GM03348 (cell line): Measurements from ENCODE around the gene UAP1L1.
A peak's percentile ranks its signal among the peaks of the same experiment; 100 is the strongest.
"Not testable (repeated sequence)": the region's sequence is repeated elsewhere in the genome, so short reads cannot be mapped to it uniquely, and the experiment has no call there.

Experiments used
- DNase-seq: peaks from one replicate; pipeline ENCODE4 v3.0.0; 2012; ENCODE audit warnings: low spot score

UAP1L1 gene, protein sequence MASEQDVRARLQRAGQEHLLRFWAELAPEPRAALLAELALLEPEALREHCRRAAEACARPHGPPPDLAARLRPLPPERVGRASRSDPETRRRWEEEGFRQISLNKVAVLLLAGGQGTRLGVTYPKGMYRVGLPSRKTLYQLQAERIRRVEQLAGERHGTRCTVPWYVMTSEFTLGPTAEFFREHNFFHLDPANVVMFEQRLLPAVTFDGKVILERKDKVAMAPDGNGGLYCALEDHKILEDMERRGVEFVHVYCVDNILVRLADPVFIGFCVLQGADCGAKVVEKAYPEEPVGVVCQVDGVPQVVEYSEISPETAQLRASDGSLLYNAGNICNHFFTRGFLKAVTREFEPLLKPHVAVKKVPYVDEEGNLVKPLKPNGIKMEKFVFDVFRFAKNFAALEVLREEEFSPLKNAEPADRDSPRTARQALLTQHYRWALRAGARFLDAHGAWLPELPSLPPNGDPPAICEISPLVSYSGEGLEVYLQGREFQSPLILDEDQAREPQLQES

DNA sequence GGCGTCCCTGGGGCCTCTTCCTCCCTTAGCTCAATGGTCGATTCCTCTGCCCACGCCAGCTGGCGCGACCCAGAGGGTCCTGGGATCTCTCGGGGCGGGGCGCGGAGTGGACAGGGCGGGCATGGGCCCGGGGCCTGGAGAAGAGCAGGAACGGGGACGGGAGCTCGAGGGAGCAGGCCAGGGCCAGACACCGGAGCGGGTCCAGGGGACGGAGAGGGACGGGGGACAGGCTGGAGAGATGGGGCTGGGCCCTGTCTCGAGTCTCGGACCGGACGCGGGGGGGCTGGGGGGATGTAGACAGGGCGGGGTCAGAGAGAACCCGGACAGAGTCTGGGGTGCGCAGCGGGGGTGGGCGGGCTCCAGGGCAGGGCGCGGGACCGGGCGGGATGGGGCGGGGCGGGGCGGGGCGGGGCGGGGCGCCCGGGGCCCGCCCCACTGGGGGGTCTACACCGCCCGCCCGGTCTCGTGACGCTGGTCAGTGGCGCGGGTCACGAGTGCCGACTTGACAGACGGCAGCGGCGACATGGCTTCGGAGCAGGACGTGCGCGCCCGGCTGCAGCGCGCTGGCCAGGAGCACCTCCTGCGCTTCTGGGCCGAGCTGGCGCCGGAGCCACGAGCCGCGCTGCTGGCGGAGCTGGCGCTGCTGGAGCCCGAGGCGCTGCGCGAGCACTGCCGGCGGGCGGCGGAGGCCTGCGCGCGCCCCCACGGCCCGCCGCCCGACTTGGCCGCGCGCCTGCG is at the start of gene UAP1L1:
TSS of gene UAP1L1 (plus strand) at position 508 of the 738 bp plus-strand sequence. CDS start at position 524, 16 bp downstream.
- peak; percentile 93 for DNase-seq

DNA sequence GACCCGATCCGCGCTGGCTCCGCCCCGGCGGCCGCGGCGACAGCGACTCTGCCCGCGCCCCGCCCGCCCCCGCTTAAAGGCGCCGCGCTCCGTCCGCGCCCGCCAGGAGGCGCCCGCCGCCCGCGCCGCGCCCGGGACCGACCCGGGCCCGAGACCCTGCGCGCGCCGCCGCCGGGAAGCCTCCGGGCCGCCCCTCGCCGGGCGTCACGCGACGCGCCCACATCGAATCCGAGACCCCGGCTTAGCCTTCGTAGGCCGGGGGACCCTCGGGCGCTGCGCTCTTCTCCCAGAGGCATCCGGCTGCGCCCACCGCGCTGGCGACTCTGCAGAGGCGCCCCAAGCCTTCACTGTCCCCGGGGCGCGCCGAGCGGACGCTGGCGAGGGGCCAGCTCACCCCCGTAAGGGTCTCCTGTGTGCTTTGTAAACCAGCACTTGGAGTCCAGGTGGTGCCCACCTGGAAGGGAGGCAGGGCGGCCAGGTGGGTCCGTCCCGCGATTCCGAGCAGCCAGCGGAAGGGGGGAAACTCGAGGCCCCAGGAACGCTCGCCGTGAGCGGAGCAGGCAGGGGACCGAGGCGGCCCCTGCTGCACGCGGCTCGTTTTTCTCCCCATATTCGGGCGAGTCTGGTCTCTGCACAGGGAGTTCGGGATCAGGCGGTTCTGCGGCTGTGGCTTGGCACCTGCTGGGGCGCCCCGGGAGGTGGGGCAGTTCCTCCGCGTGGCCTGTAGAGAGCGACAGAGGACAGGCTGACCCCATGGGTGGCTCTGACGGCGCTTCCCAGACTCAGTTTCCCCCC is 48.9 kb upstream of the UAP1L1 start:
- DNase-seq: peak; percentile 93

DNA sequence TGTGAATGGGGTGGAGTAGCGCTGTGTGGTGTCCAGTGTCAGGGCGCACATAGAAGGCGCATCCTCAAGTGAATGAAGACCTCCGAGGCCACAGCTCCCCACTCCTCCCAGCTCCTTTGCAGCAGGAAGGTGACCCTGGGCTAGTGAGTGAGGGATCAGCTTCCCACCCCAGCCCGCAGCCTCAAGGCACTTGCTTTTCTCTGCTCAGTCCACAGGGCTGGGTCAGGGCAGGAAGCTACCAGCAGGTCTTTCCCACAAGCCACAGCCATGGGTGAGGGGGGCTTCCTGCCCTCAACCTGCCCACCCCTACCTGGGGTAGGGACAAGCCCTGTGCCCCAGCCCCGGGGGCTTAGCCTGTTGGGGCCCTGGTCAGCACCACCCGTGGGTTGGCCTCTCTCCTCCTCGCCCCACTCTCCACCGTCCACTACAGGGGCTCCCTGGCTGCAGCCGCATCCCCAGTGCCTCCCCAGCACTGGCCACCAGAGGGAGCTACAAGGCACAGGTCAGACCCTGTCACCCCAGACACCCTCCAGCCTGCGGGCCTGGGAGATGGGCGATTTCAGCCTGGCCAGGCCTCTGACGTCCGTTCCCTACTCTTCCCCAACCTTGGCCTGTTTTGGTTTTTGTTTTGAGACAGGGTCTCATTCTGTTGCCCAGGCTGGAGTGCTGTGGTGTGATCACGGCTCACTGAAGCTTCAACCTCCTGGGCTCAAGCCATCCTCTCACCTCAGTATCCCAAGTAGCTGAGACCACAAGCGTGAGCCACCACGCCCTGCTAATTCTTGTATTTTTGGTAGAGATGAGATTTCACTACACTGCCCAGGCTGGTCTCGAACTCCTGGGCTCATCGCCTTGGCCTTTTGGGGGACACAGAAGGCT is 48.0 kb upstream of the UAP1L1 start:
- DNase-seq: peak; percentile 90

DNA sequence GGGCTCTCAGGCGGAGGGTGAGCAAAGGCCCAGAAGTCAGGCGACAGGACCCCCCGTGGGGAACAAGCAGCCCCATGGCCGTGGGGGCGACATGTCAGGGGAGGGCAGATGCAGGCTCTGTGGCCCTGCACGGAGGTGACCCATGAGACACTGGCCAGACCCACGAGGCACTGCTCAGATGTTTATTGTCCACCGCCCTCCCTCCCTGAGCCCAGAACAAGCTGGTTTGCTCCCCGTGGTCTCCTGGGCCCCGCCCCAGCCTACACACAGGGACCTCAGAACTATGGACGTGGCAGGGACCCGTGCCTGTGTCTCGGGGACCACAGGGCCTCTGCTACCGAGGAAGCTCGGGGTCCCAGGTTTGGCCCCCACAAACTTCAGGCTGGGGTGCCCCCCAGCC is 47.3 kb upstream of the UAP1L1 start:
- no peak for DNase-seq

DNA sequence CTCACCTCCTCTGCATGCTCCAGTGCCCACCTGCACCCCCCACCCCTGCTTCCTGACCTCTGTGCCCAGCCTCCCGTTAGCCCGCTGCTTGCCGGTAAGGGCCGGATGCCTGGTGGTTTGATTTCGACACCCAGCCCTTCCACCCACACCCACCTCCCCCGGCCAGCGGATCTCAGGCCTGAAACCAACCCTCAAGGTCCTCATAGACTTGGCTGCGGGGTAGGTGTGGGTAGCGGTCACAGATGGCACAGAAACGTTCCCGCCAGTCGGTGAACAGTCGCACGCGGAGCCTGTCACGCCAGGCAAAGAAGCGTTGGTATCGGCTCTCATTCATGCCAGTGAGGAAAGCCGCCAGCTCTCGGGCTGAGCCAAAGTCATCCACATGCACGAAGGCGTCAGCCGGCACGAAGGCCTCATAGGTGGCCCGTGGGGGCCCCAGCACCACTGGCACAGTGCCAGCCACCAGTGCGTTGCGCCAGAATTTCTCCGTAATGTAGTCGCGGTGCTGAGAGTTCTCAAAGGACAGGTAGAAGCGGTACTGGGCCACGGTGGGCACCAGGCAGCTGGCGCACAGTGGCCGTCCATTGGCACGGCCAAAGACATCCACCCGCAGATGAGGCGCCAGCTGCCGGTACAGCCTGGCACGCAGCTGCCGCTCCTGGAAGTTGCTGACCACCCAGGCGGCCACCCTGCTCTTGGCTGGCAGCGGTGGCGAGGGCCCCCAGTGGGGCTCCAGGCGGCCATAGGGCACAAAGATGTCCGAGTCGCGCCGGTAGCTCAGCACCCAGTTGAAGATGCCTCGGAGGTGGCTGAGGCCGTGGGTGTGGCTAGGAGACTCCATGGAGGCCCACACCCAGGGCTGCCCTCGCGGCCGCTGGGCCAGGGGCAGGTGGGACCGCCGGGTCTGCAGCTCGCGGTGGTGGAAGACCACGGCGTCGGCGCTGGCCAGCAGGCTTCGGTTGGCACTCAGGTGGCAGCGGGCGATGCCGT is 46.5 kb upstream of the UAP1L1 start:
- DNase-seq: no peak

DNA sequence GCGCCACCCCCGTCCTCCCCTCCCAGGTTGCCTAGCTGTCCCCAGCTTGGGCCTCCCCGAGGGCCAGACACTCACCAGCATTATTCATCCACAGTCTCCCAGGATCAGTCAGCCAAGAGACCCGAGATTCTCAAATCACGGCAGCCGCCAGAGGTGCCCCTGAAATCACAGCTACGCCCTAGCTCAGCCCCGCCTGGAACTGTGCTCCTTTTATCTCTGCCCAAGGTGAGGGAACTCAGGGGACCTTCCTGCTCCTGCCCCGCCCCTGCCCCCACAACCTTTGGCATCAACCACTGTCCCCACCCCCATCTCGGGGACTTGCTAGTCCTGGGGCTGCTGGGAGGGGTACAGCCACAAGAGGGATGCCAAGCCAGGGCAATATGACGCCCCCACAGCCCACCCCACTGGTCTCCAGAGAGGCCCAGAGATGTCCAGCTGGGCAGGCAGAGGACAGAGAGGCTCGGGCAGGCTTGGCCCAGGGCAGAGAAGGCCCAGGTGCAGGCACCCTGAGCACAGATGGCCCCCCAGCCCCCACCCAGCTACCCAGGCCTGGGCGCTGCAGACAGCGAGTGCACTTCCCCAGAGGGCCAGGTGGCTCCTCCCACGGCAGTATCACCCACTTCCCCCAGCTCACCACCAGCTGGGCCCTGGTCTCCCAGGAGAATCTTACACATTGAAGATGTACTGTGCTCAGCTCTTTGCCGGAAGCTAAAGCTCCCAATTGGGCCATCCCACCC is 45.2 kb upstream of the UAP1L1 start, which contains the start of gene FUT7:
TSS of gene FUT7 (minus strand) at position 185 of the 737 bp plus-strand sequence. CDS start at position 88, 97 bp downstream.
- no peak for DNase-seq

DNA sequence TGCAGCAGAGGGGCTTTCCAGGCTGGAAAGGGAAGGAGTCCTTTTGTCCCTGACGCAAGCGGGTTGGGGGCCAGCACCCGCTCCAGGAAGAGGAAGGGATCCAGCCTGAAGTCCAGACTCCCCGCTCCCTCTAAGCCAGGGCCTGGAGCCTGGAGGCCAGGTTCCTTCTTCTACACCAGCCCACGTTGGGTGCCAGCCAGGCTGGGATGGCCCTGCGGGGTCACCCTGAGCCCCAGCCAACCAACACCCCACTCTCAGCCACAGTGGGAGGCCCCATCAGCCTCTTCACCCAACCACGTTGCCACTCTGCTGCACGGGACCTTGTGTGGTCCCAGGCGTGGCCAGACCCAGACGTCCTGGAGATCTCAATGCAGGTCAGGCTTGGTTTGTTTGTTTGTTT is 44.5 kb upstream of the UAP1L1 start:
- DNase-seq: no peak

DNA sequence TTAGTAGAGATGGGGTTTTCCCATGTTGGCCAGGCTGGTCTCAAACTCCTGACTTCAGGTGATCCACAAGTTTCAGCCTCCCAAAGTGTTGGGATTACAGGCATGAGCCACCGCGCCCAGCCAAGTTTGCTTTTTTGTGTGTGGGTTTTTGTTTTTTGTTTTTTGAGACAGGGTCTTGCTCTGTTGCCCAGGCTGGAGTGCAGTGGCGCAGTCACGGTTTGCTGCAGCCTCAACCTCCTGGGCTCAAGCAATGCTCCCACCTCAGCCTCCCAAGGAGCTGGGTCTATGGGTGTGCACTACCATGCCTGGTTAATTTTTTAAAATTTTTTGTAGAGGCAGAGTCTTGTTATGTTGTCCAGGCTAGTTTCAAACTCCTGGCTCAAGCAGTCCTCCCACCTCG is 43.8 kb upstream of the UAP1L1 start:
- not testable (repeated sequence) for DNase-seq

DNA sequence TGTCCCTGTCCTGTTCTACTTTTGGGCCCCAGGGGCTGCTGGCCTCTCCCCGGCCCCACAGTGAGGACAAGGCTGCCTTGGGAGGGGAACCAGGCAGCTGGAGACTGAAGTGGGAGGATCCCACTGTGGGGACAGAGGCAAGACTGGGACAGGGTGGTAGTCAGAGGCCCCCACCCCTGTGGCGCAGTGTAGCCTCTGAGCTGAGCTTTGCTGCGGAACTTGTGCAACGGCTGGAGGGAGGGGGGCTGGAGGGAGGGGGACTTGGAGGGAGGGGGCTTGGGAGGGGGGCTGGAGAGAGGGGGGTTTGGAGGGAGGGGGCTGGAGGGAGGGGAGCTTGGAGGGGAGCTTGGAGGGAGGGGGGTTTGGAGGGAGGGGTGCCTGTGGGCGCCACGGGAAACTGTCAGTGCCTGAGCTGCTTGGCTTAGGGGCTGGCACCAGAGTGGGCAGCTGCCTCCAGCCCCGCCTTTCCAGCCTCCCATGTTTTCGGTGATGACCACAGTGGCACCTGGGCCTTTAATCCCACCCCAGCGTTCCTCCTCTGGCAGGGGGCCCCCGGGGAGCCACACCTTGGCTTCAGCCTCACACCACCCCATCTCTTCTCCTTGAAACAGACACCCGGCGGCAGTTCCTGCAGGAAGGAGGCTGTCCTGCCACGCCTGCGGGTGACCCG is 43.1 kb upstream of the UAP1L1 start:
- no peak for DNase-seq

DNA sequence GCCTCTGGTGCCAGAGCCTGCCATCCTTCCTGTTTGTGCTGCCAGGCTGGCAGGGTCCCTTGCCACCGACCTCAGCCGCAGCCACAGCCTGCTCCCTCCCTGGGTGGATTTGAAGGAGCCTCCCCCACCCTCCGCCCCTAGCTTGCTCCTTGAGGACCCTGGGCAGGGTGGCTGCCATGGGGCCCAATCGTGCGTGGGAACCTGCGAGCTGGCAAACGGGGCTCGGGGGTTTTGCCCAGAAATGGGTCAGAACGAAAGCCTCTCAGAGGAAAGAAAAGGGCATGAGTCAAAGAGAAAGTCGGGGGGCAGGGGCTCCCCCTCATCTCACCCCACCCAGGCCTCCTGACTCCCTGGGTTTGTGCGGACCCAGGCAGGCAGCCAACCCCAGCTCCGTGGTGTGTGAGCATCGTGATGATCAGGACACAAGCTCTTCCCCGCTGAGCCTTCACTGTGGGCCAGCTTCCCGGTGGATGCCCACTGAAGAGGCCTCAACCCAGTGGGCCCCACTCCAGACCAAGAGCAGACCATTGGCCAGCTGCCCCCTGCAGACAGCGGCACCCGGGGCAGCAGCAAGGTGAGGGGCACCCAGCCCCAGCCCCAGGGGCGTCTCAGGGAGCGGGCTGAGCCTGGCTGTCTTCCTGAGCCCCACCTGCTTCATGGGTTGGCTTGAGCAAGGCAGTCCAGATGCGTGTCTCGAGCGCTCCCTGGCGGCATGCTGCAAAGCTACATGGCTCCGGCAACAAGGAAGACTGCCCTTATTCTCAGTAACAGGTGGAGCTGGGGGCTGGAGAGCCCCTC is 42.4 kb upstream of the UAP1L1 start:
- peak; percentile 90 for DNase-seq

DNA sequence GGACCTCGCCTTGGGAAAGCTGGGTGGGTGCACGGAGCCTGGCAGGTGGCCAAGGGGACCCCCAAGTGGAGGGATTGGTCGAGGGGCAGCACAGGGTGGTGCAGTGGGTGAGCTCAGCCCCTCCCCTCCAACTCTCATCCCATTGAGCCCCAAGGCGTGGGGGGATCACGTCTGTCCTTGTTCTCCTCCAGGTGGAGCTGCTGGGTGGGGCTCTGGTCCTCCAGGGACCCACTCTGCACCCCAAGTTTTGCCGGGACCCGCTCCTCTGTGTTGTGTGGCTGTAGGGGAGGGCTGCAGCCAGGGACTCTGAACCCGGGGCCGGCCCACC is 41.8 kb upstream of the UAP1L1 start:
- DNase-seq: no peak

DNA sequence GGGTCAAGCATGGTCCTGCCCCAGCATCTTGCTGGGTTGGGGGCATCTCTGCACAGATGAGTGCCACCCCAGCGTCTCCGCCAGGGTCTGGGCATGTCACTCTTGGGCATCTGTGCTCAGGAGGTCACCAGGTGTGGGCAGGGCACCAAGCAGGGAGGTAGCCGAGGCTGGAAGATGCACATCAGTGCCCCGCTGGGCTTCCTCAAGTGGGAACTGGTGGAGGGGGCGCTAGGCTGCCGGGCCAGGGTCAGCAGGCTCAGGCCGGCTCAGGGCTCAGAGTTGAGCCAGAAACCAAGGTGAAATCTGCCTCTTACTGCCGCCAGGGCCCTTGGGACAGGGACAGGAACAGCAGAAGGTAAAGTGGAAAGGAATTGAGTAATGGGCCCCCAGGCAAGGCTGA is 41.4 kb upstream of the UAP1L1 start:
- DNase-seq: no peak

DNA sequence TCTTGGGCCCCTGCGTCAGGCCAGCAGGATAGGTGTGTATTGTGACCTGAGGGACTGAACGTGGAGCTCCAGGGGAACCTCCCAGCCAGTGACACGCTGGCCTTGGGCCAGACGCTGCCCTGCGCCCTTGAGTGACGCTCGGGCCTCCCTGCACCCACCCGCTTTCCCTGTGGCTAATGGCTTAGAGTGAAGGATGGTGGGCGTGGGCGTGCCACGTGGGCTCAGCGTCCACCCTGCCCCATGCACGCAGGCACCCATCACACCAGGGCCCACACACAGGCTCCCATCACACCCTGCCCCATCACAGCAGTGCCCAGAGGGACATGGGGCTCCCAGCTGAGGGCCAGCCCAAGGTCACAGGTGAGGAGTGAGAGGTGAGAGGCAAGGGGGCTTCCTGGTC is 40.3 kb upstream of the UAP1L1 start:
- DNase-seq: no peak

DNA sequence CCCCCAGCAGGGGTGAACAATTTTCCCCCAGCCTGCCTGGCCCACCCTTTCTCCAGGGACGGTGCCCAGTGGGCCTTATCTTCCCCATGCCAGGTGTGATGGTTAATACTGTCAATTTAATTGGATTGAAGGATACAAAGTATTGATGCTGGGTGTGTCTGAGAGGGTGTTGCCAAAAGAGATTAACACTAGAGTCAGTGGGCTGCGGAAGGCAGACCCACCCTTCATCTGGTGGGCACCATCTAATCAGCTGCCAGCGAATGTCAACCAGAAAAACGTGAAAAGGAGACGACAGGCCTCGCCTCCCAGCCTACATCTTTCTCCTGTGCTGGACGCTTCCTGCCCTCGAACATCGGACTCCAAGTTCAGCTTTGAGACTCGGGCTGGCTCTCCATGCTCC is 39.8 kb upstream of the UAP1L1 start:
- no peak for DNase-seq

DNA sequence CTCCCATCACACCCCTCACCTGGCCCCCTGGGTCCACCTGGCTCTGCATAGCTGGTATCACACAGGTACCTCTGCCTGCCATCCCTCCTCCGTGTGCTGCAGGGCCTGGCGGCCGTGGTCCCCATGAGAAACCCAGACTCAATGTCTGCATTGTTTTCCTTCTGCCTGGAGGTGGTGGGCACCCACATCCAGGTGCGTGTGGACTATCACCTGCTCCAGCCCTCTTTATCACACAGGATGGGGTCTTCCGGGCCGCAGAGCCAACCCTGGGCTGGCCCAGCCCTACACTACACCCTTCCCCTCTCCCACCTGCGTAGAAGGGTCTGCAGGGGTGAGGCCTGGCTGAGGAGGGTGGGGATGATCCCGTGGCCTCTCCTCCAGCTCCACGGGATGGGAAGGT is 38.4 kb upstream of the UAP1L1 start:
- DNase-seq: no peak

DNA sequence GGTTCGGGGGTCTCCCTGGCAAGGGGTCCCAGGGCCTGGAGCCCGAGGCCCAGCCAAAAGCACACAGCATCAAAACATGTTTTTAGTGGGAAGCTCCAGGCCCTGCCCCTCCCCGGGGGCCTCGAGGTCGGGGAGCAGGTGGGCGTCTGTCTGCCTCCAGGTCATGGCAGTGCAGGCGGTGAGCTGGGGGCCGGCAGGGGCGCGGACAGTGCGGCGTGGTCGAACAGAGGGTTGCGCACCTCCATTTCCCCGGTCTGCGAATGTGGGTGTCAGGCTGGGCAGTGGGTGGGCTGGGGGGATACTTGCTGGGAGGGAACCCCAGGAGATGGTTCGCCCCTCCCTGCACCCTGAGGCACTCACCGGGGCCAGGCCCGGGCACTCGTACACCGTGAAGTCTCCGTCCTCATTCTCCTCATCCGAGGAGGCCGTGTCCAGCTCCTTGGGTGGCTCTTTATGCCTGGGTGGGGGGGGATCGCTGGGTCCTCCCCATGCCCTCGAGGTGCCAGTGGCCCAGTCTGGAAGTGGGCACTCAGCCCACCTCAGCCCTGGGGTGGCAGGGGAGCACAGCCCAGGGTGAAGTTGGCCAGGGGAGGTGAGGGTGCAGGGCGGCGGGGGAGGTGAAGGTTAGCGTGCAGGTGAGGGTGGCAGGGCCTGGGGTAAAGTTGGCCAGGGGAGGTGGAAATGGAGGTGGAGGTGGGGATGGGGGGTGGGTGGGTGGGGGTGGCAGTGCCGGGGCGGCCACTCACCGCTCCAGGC is 37.5 kb upstream of the UAP1L1 start:
- DNase-seq: no peak

DNA sequence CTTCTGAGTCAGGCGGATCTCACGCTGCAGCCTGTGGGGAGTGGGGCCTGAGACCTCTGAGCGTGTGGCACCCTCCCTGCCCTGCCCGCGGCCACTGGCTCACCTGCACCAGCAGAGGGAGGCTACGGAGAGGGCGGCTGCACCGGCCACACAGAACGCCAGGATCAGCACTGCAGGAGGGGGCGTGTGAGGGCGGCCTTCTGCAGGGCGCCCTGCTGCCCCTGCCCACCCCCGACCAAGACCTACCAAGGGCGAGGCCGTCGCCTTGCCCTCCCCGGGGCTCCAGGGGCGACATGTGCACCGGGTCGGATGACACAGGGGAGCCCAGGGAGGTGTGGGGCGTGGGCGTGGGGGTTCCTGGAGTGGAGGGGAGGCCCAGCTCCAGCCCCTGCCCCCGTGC is 36.7 kb upstream of the UAP1L1 start:
- DNase-seq: no peak
